K562 (cell line): Measurements from ENCODE around the gene KCNK7. TPM values are rescaled to one million over a fixed set of nuclear protein-coding genes. Genes with fewer than 3 reads are reported as not detected.

ENCODE experiments used
- ATAC-seq: fragments of 200-7000 bp; cut with Tn5 transposase; 3 replicates; pipeline ENCODE4 v1.9.1; 2020; ENCODE audit warnings: moderate library complexity
- BruUV-seq: library from RNA; stranded (reverse); fragments of 400-500 nt; replicated peaks from 2 replicates; lab custom pipeline; 2021; lab: Mats Ljungman, UMichigan
- CTCF ChIA-PET: fragments of 300-600 bp; formaldehyde crosslinking; extraction: SDS; loops from one replicate; lab custom pipeline; 2021; ENCODE audit warnings: low intra/inter-chr PET ratio; lab: Yijun Ruan, JAX
- POLR2A ChIA-PET: fragments of 300-600, 350-650 bp; sonication (Branson Sonifier 250); formaldehyde crosslinking; extraction: SDS; loops from one replicate; lab custom pipeline; 2021; ENCODE audit warnings: antibody characterized with exemption, inconsistent platforms; lab: Yijun Ruan, JAX
- DNase-seq, 4 experiments: peaks; one replicate each; pipeline versions ENCODE4 v3.0.0 to v3.0.0-alpha.2; 2011 to 2018; ENCODE audit warnings: low spot score in 3 of 4, mixed read lengths in 3 of 4; ENCODE audit errors: extremely low read depth in 1 of 4
- FAIRE-seq: peaks from 2 replicates; lab custom pipeline; 2011; peaks lifted over from hg19 to GRCh38; lab: Jason Lieb, UNC
- H2AFZ ChIP-seq: 2 replicates; pipeline ENCODE4 v1.6.0; 2011; ENCODE audit warnings: low read depth, low read length, control low read depth, inconsistent platforms
- H3K27ac ChIP-seq: fragments of 200-600 bp; 3 replicates; pipeline ENCODE4 v1.8.0; 2011; ENCODE audit warnings: low read depth, mild to moderate bottlenecking, control low read depth, inconsistent platforms, low read length, moderate library complexity, mixed read lengths; ENCODE audit errors: extremely low read depth
- H3K27me3 ChIP-seq, 2 experiments: fragments of 300-600 bp in 1 of 2; 2 replicates in 1 of 2; 3 replicates in 1 of 2; pipeline versions ENCODE4 v1.6.0 to v1.8.0; 2011; ENCODE audit warnings: inconsistent platforms in 2 of 2, low read length in 2 of 2, mild to moderate bottlenecking in 1 of 2, mixed read lengths in 1 of 2, moderate library complexity in 1 of 2; ENCODE audit not compliant: control insufficient read depth in 2 of 2, insufficient read depth in 2 of 2
- H3K36me3 ChIP-seq: fragments of 300-600 bp; 3 replicates; pipeline ENCODE4 v1.8.0; 2011; ENCODE audit warnings: mild to moderate bottlenecking, low read length, inconsistent platforms; ENCODE audit not compliant: control insufficient read depth, insufficient read depth
- H3K4me1 ChIP-seq, 2 experiments: fragments of 200-600 bp in 1 of 2; replicated peaks in 1 of 2; 2 replicates in 1 of 2; 3 replicates in 1 of 2; pipeline versions ENCODE4 v1.5.1 to v1.8.0; 2011; ENCODE audit warnings: inconsistent platforms in 2 of 2, low read length in 2 of 2, mild to moderate bottlenecking in 1 of 2, mixed read lengths in 1 of 2, moderate library complexity in 1 of 2; ENCODE audit not compliant: control insufficient read depth in 2 of 2, insufficient read depth in 2 of 2
- H3K4me2 ChIP-seq: 2 replicates; pipeline ENCODE4 v1.6.1; 2011; ENCODE audit warnings: low read length, control low read depth, inconsistent platforms, mixed read lengths; ENCODE audit not compliant: insufficient read depth
- H3K4me3 ChIP-seq: fragments of 200-600 bp; sonication (generic), shearing (Covaris generic); 2 replicates; pipeline ENCODE4 v1.5.1; 2016; ENCODE audit warnings: control low read depth, inconsistent platforms
- H3K79me2 ChIP-seq: fragments of 200-600 bp; 3 replicates; pipeline ENCODE4 v1.8.0; 2011; ENCODE audit warnings: low read length, inconsistent platforms; ENCODE audit not compliant: control insufficient read depth, insufficient read depth
- H3K9ac ChIP-seq, 2 experiments: 2 replicates each; pipeline versions ENCODE4 v1.6.0 to v1.6.1; 2011; ENCODE audit warnings: low read depth in 2 of 2, low read length in 2 of 2, control low read depth in 1 of 2, inconsistent platforms in 1 of 2, mild to moderate bottlenecking in 1 of 2, mixed read lengths in 1 of 2; ENCODE audit not compliant: insufficient read depth in 1 of 2
- H3K9me1 ChIP-seq: one replicate; pipeline ENCODE4 v1.6.0; 2011; ENCODE audit warnings: inconsistent platforms, mild to moderate bottlenecking, low read length, moderate library complexity; ENCODE audit not compliant: control insufficient read depth, insufficient read depth
- H3K9me3 ChIP-seq: replicated peaks from 2 replicates; pipeline ENCODE4 v1.5.1; 2011; ENCODE audit warnings: low read depth, low read length, inconsistent platforms; ENCODE audit not compliant: control insufficient read depth, insufficient read depth
- H4K20me1 ChIP-seq: replicated peaks from 2 replicates; pipeline ENCODE4 v1.6.1; 2011; ENCODE audit warnings: low read length, inconsistent platforms, mixed read lengths; ENCODE audit not compliant: control insufficient read depth, insufficient read depth
- FOXM1 ChIP-seq, 2 experiments: fragments of 450-650 bp in 1 of 2; sonication (generic) in 1 of 2; formaldehyde crosslinking in 1 of 2; IDR thresholded peaks; 2 replicates each; pipeline versions ENCODE4 v1.6.1 to v1.9.0; 2017 to 2022; ENCODE audit warnings: low read depth in 2 of 2, mild to moderate bottlenecking in 2 of 2, missing genetic modification reagents in 1 of 2, moderate library complexity in 1 of 2
- JUNB ChIP-seq: fragments of 450-650 bp; formaldehyde crosslinking; conservative IDR thresholded peaks from 2 replicates; pipeline ENCODE4 v1.4.0; 2020; ENCODE audit warnings: mild to moderate bottlenecking
- MTA2 ChIP-seq: fragments of 450-650 bp; IDR thresholded peaks from 2 replicates; pipeline ENCODE4 v1.6.1; 2016; ENCODE audit warnings: low read depth
- PTBP1 ChIP-seq: fragments of 200-400 bp; formaldehyde crosslinking; IDR thresholded peaks from 2 replicates; pipeline ENCODE4 v1.6.1; 2017; ENCODE audit warnings: low read depth, low read length
- ZFPM2 ChIP-seq: fragments of 250-450 bp; sonication (Bioruptor Pico); IDR thresholded peaks from 2 replicates; pipeline ENCODE4 v1.5.1; 2022; ENCODE audit warnings: mild to moderate bottlenecking
- WGBS: fragments of 100-300 bp; shearing (Covaris generic); methylation state at CpG from one replicate; pipeline ENCODE4 v1.1.6; 2016; ENCODE audit warnings: low coverage, mixed read lengths; ENCODE audit not compliant: insufficient coverage; ENCODE audit errors: missing lambda C conversion rate; 5-methylcytosine and 5-hydroxymethylcytosine counted together
- in situ Hi-C: fragments of 300-500 bp; cut with MboI; formaldehyde crosslinking; loops from 4 replicates; pipeline ENCODE4 v1.15.0; 2018; ENCODE audit warnings: inconsistent platforms, mixed read lengths
- intact Hi-C: fragments of 100-400 bp; cut with micrococcal nuclease; formaldehyde crosslinking; loops from 2 replicates; pipeline ENCODE4 v1.14.2; 2022
- polyA plus RNA-seq, 8 experiments: library from polyadenylated mRNA; depleted of rRNA in 4 of 8; stranded (reverse) in 5 of 8; unstranded in 3 of 8; fragments of >200 nt; fragmentation: Nextera tagmentation in 2 of 8; fragmentation: Illumina TruSeq in 1 of 8; extraction: Ambion mirVana in 2 of 8; extraction: Trizol in 1 of 8; gene quantifications; 2 replicates each; pipeline versions ENCODE4 v1.2.1 to v1.2.3, GENCODE V29; 2011 to 2014; ENCODE audit warnings: inconsistent platforms in 1 of 8, missing spikeins in 1 of 8
- total RNA-seq, 7 experiments: library from RNA; depleted of rRNA in 6 of 7; stranded (reverse); fragments of >200 nt in 6 of 7; fragmentation: Illumina TruSeq in 2 of 7; extraction: Trizol in 2 of 7; gene quantifications; 2 replicates each; pipeline versions ENCODE4 v1.2.1 to v1.2.3, GENCODE V29; 2011 to 2021; ENCODE audit warnings: low replicate concordance in 1 of 7
- TF ChIP-seq, protein P1 (sequence below), 3 experiments: IDR thresholded peaks in 2 of 3; conservative IDR thresholded peaks in 1 of 3; 2 replicates each; pipeline ENCODE4 v1.5.1; 2011 to 2012; ENCODE audit warnings: low read length in 3 of 3, mild to moderate bottlenecking in 3 of 3, control low read depth in 2 of 3, improper control_type of control experiment in 1 of 3, inconsistent platforms in 1 of 3, low read depth in 1 of 3, mixed read lengths in 1 of 3, moderate library complexity in 1 of 3; ENCODE audit not compliant: insufficient read depth in 2 of 3
- TF ChIP-seq, protein P2 (sequence below): fragments of 200-600 bp; sonication (generic); IDR thresholded peaks from one replicate; pipeline ENCODE4 v1.6.1; 2012; ENCODE audit warnings: mild to moderate bottlenecking, low read depth, low read length, inconsistent platforms

The KCNK7 gene
- total and polyA plus RNA-seq, 9 of the 15 experiments (the other 6 are each of a cell fraction or from before 2014, with no cell fraction given) = 0.07 to 0.40 TPM; not detected in 7

GRCh38 chr11:65615229-65615949 is 19.8 kb upstream of the KCNK7 start, which contains the start of gene PCNX3:
PCNX3 (plus strand) TSS chr11:65615776; CDS start chr11:65616312, 536 bp downstream.
- intact Hi-C loops (loop anchor here (2.0 kb wide), 1 partner anchor 21 kb away; no protein-coding TSS in a partner anchor), in situ Hi-C loops (no loop called here)
- Histone ChIP-seq H3K27ac (peak within 1 kb of the TSS; percentile 74), H3K9ac (peak within 1 kb of the TSS; percentile 85 to 97), H4K20me1 (no peaks in the 10 kb centered on the region; the same call in 1 of the 2 replicates), H3K27me3 (no peaks in the 10 kb centered on the region), H3K4me2 (peak within 1 kb of the TSS; percentile 90), H3K9me1 (no peaks in the 10 kb centered on the region), H2AFZ (peak within 1 kb of the TSS; percentile 72), H3K4me3 (peak within 1 kb of the TSS; percentile 94), H3K79me2 (peaks cover 65% of the 10 kb centered on the region), H3K9me3 (no peaks in the 10 kb centered on the region), H3K36me3 (peaks cover 49% of the 10 kb centered on the region; the same call in 2 of the 3 replicates), H3K4me1 (peaks cover 28 to 78% of the 10 kb centered on the region in 2 experiments)
- ATAC-seq = peak; percentile 91
- FAIRE-seq = peak; percentile 100
- WGBS = under 1% methylated on average over 49 of the region's 55 CpGs
- POLR2A ChIA-PET = interaction anchor here (0.6 to 2.0 kb wide), 24 partner anchors 8 to 496 kb away, joined by 3 to 18 read pairs (median 4); partner anchors contain the start of genes AP5B1, KCNK7, MALAT1 and ZNRD2
- CTCF ChIA-PET = no interaction called here
- no TSS peak for BruUV-seq
- DNase-seq = peak; percentile 97 to 100 (median 99)
- TF ChIP-seq ZFPM2 (CRISPR knock-in tag) (no peak), FOXM1 (IDR thresholded peaks at IDR 0.05; ENCODE audit: low read depth) (peak; percentile 99), FOXM1 (CRISPR knock-in tag; IDR thresholded peaks at IDR 0.05; ENCODE audit: low read depth) (no peak), PTBP1 (no peak), JUNB (CRISPR knock-in tag) (no peak), MTA2 (peak; percentile 84)
- TF ChIP-seq, protein P1, sequence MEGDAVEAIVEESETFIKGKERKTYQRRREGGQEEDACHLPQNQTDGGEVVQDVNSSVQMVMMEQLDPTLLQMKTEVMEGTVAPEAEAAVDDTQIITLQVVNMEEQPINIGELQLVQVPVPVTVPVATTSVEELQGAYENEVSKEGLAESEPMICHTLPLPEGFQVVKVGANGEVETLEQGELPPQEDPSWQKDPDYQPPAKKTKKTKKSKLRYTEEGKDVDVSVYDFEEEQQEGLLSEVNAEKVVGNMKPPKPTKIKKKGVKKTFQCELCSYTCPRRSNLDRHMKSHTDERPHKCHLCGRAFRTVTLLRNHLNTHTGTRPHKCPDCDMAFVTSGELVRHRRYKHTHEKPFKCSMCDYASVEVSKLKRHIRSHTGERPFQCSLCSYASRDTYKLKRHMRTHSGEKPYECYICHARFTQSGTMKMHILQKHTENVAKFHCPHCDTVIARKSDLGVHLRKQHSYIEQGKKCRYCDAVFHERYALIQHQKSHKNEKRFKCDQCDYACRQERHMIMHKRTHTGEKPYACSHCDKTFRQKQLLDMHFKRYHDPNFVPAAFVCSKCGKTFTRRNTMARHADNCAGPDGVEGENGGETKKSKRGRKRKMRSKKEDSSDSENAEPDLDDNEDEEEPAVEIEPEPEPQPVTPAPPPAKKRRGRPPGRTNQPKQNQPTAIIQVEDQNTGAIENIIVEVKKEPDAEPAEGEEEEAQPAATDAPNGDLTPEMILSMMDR (IDR thresholded peaks at IDR 0.05 in 2 of 3, conservative IDR thresholded peaks at IDR 0.05 in 1 of 3; ENCODE audit: insufficient read depth in 2 of 3, low read depth in 1 of 3, low read length in 3 of 3) = no peak
- TF ChIP-seq, protein P2, sequence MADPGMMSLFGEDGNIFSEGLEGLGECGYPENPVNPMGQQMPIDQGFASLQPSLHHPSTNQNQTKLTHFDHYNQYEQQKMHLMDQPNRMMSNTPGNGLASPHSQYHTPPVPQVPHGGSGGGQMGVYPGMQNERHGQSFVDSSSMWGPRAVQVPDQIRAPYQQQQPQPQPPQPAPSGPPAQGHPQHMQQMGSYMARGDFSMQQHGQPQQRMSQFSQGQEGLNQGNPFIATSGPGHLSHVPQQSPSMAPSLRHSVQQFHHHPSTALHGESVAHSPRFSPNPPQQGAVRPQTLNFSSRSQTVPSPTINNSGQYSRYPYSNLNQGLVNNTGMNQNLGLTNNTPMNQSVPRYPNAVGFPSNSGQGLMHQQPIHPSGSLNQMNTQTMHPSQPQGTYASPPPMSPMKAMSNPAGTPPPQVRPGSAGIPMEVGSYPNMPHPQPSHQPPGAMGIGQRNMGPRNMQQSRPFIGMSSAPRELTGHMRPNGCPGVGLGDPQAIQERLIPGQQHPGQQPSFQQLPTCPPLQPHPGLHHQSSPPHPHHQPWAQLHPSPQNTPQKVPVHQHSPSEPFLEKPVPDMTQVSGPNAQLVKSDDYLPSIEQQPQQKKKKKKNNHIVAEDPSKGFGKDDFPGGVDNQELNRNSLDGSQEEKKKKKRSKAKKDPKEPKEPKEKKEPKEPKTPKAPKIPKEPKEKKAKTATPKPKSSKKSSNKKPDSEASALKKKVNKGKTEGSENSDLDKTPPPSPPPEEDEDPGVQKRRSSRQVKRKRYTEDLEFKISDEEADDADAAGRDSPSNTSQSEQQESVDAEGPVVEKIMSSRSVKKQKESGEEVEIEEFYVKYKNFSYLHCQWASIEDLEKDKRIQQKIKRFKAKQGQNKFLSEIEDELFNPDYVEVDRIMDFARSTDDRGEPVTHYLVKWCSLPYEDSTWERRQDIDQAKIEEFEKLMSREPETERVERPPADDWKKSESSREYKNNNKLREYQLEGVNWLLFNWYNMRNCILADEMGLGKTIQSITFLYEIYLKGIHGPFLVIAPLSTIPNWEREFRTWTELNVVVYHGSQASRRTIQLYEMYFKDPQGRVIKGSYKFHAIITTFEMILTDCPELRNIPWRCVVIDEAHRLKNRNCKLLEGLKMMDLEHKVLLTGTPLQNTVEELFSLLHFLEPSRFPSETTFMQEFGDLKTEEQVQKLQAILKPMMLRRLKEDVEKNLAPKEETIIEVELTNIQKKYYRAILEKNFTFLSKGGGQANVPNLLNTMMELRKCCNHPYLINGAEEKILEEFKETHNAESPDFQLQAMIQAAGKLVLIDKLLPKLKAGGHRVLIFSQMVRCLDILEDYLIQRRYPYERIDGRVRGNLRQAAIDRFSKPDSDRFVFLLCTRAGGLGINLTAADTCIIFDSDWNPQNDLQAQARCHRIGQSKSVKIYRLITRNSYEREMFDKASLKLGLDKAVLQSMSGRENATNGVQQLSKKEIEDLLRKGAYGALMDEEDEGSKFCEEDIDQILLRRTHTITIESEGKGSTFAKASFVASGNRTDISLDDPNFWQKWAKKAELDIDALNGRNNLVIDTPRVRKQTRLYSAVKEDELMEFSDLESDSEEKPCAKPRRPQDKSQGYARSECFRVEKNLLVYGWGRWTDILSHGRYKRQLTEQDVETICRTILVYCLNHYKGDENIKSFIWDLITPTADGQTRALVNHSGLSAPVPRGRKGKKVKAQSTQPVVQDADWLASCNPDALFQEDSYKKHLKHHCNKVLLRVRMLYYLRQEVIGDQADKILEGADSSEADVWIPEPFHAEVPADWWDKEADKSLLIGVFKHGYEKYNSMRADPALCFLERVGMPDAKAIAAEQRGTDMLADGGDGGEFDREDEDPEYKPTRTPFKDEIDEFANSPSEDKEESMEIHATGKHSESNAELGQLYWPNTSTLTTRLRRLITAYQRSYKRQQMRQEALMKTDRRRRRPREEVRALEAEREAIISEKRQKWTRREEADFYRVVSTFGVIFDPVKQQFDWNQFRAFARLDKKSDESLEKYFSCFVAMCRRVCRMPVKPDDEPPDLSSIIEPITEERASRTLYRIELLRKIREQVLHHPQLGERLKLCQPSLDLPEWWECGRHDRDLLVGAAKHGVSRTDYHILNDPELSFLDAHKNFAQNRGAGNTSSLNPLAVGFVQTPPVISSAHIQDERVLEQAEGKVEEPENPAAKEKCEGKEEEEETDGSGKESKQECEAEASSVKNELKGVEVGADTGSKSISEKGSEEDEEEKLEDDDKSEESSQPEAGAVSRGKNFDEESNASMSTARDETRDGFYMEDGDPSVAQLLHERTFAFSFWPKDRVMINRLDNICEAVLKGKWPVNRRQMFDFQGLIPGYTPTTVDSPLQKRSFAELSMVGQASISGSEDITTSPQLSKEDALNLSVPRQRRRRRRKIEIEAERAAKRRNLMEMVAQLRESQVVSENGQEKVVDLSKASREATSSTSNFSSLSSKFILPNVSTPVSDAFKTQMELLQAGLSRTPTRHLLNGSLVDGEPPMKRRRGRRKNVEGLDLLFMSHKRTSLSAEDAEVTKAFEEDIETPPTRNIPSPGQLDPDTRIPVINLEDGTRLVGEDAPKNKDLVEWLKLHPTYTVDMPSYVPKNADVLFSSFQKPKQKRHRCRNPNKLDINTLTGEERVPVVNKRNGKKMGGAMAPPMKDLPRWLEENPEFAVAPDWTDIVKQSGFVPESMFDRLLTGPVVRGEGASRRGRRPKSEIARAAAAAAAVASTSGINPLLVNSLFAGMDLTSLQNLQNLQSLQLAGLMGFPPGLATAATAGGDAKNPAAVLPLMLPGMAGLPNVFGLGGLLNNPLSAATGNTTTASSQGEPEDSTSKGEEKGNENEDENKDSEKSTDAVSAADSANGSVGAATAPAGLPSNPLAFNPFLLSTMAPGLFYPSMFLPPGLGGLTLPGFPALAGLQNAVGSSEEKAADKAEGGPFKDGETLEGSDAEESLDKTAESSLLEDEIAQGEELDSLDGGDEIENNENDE = no peak
